K562 (cell line): ENCODE results near the gene CACNA2D4.

Source experiments
- EP300 ChIP-seq: IDR thresholded peaks from 2 replicates; pipeline ENCODE4 v1.6.1; 2012; ENCODE audit warnings: low read length, improper control_type of control experiment
- GABPA ChIP-seq: fragments of 200-800 bp; sonication (Bioruptor generic); conservative IDR thresholded peaks from 2 replicates; pipeline ENCODE4 v1.6.1; 2016; ENCODE audit warnings: low read depth, missing genetic modification characterization, missing compliant biosample characterization
- GATAD2A ChIP-seq: fragments of 450-650 bp; IDR thresholded peaks from 2 replicates; pipeline ENCODE4 v1.6.1; 2017
- ZFX ChIP-seq: sonication (generic); formaldehyde crosslinking; IDR thresholded peaks from 2 replicates; pipeline ENCODE4 v1.8.0; 2022; ENCODE audit warnings: mild to moderate bottlenecking, missing genetic modification reagents, moderate library complexity
- ZNF444 ChIP-seq: fragments of 250-450 bp; sonication (Bioruptor Pico); IDR thresholded peaks from 2 replicates; pipeline ENCODE4 v1.4.0; 2020; ENCODE audit warnings: mild to moderate bottlenecking, moderate library complexity
- TF ChIP-seq, protein P1 (sequence below): fragments of 250-450 bp; sonication (Bioruptor Pico); IDR thresholded peaks from 2 replicates; pipeline ENCODE4 v1.5.0; 2020; ENCODE audit warnings: mild to moderate bottlenecking
- TF ChIP-seq, protein P2 (sequence below): sonication (generic); formaldehyde crosslinking; IDR thresholded peaks from 2 replicates; pipeline ENCODE4 v1.8.1; 2022; ENCODE audit warnings: missing genetic modification reagents
- TF ChIP-seq, protein P3 (sequence below), 3 experiments: IDR thresholded peaks in 2 of 3; conservative IDR thresholded peaks in 1 of 3; 2 replicates each; pipeline ENCODE4 v1.5.1; 2011 to 2012; ENCODE audit warnings: low read length in 3 of 3, mild to moderate bottlenecking in 3 of 3, control low read depth in 2 of 3, improper control_type of control experiment in 1 of 3, inconsistent platforms in 1 of 3, low read depth in 1 of 3, mixed read lengths in 1 of 3, moderate library complexity in 1 of 3; ENCODE audit not compliant: insufficient read depth in 2 of 3

DNA sequence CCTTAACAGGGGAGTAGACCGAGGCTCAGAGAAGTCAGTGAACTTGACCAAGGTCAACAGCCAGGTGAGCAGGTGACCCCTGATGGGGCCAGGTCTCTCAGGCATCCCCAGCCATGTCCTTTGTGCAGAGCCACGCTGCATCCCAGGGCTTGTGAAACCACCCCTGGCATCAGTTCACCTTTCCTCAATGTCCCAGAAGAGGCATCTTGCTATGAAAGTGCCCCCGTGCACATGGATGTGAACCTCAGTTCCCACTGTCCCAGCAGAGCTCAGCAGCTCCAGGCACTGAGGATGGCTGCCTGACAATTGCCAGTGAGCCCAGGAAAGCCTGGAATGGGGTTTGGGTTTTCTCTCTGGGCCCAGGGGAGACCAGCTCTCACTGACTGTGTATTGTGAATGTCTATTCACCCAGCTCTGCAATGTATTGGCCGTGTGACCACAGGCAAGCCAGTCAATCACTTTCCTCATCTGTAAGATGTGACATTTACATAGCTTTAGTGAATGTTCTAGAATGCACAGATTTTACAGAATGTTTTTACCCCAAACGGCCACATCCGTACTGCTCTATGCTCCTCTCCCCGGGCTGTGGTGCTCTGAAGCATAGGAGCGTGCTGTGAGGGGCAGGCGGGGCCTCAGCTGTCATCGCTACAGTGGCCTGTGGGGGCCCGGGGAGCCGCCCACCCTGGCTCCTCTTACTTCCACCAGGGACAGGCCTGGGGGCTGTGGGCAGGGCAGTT lies 4.9 kb downstream of the CACNA2D4 start:
- TF ChIP-seq EP300 (no peak), ZFX (no peak), ZNF444 (no peak), GABPA (tag) (no peak), GATAD2A (no peak)
- TF ChIP-seq, protein P1, sequence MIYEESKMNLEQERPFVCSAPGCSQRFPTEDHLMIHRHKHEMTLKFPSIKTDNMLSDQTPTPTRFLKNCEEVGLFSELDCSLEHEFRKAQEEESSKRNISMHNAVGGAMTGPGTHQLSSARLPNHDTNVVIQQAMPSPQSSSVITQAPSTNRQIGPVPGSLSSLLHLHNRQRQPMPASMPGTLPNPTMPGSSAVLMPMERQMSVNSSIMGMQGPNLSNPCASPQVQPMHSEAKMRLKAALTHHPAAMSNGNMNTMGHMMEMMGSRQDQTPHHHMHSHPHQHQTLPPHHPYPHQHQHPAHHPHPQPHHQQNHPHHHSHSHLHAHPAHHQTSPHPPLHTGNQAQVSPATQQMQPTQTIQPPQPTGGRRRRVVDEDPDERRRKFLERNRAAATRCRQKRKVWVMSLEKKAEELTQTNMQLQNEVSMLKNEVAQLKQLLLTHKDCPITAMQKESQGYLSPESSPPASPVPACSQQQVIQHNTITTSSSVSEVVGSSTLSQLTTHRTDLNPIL (CRISPR knock-in tag) = no peak
- TF ChIP-seq, protein P2, sequence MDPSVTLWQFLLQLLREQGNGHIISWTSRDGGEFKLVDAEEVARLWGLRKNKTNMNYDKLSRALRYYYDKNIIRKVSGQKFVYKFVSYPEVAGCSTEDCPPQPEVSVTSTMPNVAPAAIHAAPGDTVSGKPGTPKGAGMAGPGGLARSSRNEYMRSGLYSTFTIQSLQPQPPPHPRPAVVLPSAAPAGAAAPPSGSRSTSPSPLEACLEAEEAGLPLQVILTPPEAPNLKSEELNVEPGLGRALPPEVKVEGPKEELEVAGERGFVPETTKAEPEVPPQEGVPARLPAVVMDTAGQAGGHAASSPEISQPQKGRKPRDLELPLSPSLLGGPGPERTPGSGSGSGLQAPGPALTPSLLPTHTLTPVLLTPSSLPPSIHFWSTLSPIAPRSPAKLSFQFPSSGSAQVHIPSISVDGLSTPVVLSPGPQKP = no peak
- TF ChIP-seq, protein P3, sequence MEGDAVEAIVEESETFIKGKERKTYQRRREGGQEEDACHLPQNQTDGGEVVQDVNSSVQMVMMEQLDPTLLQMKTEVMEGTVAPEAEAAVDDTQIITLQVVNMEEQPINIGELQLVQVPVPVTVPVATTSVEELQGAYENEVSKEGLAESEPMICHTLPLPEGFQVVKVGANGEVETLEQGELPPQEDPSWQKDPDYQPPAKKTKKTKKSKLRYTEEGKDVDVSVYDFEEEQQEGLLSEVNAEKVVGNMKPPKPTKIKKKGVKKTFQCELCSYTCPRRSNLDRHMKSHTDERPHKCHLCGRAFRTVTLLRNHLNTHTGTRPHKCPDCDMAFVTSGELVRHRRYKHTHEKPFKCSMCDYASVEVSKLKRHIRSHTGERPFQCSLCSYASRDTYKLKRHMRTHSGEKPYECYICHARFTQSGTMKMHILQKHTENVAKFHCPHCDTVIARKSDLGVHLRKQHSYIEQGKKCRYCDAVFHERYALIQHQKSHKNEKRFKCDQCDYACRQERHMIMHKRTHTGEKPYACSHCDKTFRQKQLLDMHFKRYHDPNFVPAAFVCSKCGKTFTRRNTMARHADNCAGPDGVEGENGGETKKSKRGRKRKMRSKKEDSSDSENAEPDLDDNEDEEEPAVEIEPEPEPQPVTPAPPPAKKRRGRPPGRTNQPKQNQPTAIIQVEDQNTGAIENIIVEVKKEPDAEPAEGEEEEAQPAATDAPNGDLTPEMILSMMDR (IDR thresholded peaks at IDR 0.05 in 2 of 3, conservative IDR thresholded peaks at IDR 0.05 in 1 of 3; ENCODE audit: insufficient read depth in 2 of 3, low read depth in 1 of 3, low read length in 3 of 3) = no peak
